ENCODE results near the gene APOL6. TPM values are rescaled to one million over a fixed set of nuclear protein-coding genes. Genes with fewer than 3 reads are reported as not detected.
"Not testable (repeated sequence)": the region's sequence is repeated elsewhere in the genome, so short reads cannot be mapped to it uniquely, and the experiment has no call there.

APOL6 gene
- total RNA-seq, 1 experiment from 2014 or later, result 0.37 TPM

GRCh38 chr22:35621451-35621850 lies 26.8 kb upstream of the APOL6 start:
- H3K27me3 ChIP-seq (ENCODE audit: low read length), result no peaks in the 10 kb centered on the region
- H3K9me2 ChIP-seq (replicated peaks; ENCODE audit: insufficient read depth, low read length), result no peaks in the 10 kb centered on the region
- H4K20me1 ChIP-seq (ENCODE audit: insufficient read depth, low read depth, low read length), result no peaks in the 10 kb centered on the region
- no peaks in the 10 kb centered on the region for H3K79me2 ChIP-seq (ENCODE audit: low read length)
- H3K9me3 ChIP-seq (ENCODE audit: low read length), result no peaks in the 10 kb centered on the region
- no peak overlapping the region for H3K4me2 ChIP-seq (ENCODE audit: low read depth, low read length, poor library complexity, severe bottlenecking)
- DNase-seq, result no peak
- no peak overlapping the region for H3K9ac ChIP-seq (ENCODE audit: low read length)
- no peaks in the 10 kb centered on the region for H3K4me1 ChIP-seq (ENCODE audit: low read length)
- H2AFZ ChIP-seq (ENCODE audit: low read length), result no peak overlapping the region
- H3K36me3 ChIP-seq (ENCODE audit: insufficient read depth, low read length), result no peaks in the 10 kb centered on the region
- H3K27ac ChIP-seq (ENCODE audit: low read length), result no peak overlapping the region
- H3K4me3 ChIP-seq (ENCODE audit: low read length), result no peak overlapping the region

DNA sequence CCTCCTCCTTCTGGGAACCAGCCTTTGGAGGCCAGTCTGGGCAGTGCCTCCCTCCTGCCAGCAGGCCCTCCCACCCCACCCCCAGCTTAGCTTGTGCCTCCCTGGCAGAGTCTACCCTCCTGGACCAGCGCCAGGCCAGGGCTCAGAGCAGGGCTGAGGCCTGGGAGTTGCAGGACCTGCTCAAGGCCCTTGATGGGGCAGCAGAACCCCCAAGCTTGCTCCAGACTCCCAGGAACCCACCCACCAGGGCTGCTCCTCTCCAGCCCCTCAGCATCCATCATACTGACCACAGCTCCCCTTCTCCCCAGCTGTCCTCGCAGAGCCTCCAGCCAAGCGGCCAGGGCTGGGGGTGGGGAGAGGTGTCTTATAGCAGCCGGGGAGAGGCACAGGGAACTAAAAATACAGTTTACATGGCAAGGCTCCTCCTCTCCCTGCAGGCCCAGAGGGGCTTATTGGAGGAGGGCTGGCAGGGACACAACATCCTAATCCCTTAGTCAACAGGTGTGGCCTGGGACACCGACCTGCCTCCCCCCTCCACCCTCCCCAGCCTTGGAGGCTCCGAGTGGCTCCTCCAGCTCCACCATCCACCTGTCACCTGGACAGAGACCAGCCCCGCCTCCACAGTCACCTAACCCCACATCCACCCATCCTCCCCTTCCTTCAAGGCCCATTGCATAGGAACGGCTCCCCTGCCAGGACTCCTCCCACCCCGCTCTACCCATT lies 25.9 kb upstream of the APOL6 start:
- DNase-seq, result no peak
- no peaks in the 10 kb centered on the region for H3K36me3 ChIP-seq (ENCODE audit: insufficient read depth, low read length)
- H2AFZ ChIP-seq (ENCODE audit: low read length), result no peak overlapping the region
- no peak overlapping the region for H3K27ac ChIP-seq (ENCODE audit: low read length)
- no peaks in the 10 kb centered on the region for H3K9me3 ChIP-seq (ENCODE audit: low read length)
- no peaks in the 10 kb centered on the region for H3K79me2 ChIP-seq (ENCODE audit: low read length)
- peaks cover 1% of the 10 kb centered on the region; the same call in 1 of the 2 replicates for H3K4me1 ChIP-seq (ENCODE audit: low read length)
- H3K9me2 ChIP-seq (replicated peaks; ENCODE audit: insufficient read depth, low read length), result no peaks in the 10 kb centered on the region
- no peak overlapping the region for H3K9ac ChIP-seq (ENCODE audit: low read length)
- H3K4me2 ChIP-seq (ENCODE audit: low read depth, low read length, poor library complexity, severe bottlenecking), result no peak overlapping the region
- H3K4me3 ChIP-seq (ENCODE audit: low read length), result no peak overlapping the region
- no peaks in the 10 kb centered on the region for H4K20me1 ChIP-seq (ENCODE audit: insufficient read depth, low read depth, low read length)
- no peaks in the 10 kb centered on the region for H3K27me3 ChIP-seq (ENCODE audit: low read length)

- not testable (repeated sequence) for H3K4me2 ChIP-seq (ENCODE audit: low read depth, low read length, poor library complexity, severe bottlenecking); H2AFZ ChIP-seq (ENCODE audit: low read length); H3K4me3 ChIP-seq (ENCODE audit: low read length); H3K4me1 ChIP-seq (ENCODE audit: low read length); H3K36me3 ChIP-seq (ENCODE audit: insufficient read depth, low read length); H3K27ac ChIP-seq (ENCODE audit: low read length); H3K9me3 ChIP-seq (ENCODE audit: low read length); H3K9me2 ChIP-seq (replicated peaks; ENCODE audit: insufficient read depth, low read length); H4K20me1 ChIP-seq (ENCODE audit: insufficient read depth, low read depth, low read length); H3K9ac ChIP-seq (ENCODE audit: low read length); DNase-seq; H3K79me2 ChIP-seq (ENCODE audit: low read length); H3K27me3 ChIP-seq (ENCODE audit: low read length)
These were observed 24.4 kb upstream of the APOL6 start for GRCh38 chr22:35623885-35624284.

- Histone ChIP-seq H3K9me2 (replicated peaks; ENCODE audit: insufficient read depth, low read length) (no peaks in the 10 kb centered on the region), H3K4me3 (ENCODE audit: low read length) (no peak overlapping the region), H3K4me2 (ENCODE audit: low read depth, low read length, poor library complexity, severe bottlenecking) (no peak overlapping the region), H3K79me2 (ENCODE audit: low read length) (no peaks in the 10 kb centered on the region), H3K4me1 (ENCODE audit: low read length) (peaks cover 5% of the 10 kb centered on the region; the same call in 1 of the 2 replicates), H3K27ac (ENCODE audit: low read length) (no peak overlapping the region), H3K36me3 (ENCODE audit: insufficient read depth, low read length) (no peaks in the 10 kb centered on the region), H3K9ac (ENCODE audit: low read length) (no peak overlapping the region), H2AFZ (ENCODE audit: low read length) (no peak overlapping the region), H4K20me1 (ENCODE audit: insufficient read depth, low read depth, low read length) (no peaks in the 10 kb centered on the region), H3K27me3 (ENCODE audit: low read length) (no peaks in the 10 kb centered on the region), H3K9me3 (ENCODE audit: low read length) (no peaks in the 10 kb centered on the region)
- DNase-seq, result no peak
These were observed 23.7 kb upstream of the APOL6 start for GRCh38 chr22:35624547-35624946.

DNA sequence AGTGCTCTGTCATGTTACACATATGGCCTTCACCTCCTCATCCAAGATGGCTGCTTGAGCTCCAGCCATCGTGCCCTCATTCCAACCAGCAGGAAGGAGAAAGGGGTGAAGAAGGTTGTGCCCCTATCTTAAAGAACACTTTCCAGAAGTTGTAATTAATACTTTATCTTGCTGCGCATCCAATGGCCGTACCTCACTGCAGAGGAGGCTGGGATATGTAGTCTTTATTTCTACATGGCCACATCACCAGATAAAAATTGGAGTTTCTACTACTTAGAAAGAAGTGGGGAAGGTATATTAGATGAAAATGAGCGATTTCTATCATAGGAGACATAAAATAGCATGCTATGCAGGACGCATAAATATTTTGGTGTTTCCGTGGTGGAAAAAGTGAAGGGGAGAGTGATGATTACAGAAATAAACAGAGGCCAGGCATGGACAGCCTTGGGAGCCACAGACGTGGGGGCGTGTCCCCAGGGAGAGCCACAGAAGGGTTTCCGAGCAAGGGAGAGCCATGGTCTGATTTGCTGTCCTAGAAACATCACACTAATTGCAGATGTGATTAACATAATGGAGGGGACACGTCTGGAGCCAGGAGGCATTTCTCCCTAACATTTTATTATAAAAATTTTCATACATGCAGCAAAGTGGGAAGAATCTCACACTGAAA lies 22.3 kb upstream of the APOL6 start:
- no peak for DNase-seq
- no peaks in the 10 kb centered on the region for H3K9me2 ChIP-seq (replicated peaks; ENCODE audit: insufficient read depth, low read length)
- H3K79me2 ChIP-seq (ENCODE audit: low read length), result no peaks in the 10 kb centered on the region
- no peaks in the 10 kb centered on the region for H4K20me1 ChIP-seq (ENCODE audit: insufficient read depth, low read depth, low read length)
- no peak overlapping the region for H3K4me3 ChIP-seq (ENCODE audit: low read length)
- H3K27me3 ChIP-seq (ENCODE audit: low read length), result no peaks in the 10 kb centered on the region
- H3K27ac ChIP-seq (ENCODE audit: low read length), result no peak overlapping the region
- no peaks in the 10 kb centered on the region for H3K36me3 ChIP-seq (ENCODE audit: insufficient read depth, low read length)
- H3K9me3 ChIP-seq (ENCODE audit: low read length), result no peaks in the 10 kb centered on the region
- H3K4me1 ChIP-seq (ENCODE audit: low read length), result peaks cover 5% of the 10 kb centered on the region; the same call in 1 of the 2 replicates
- H3K9ac ChIP-seq (ENCODE audit: low read length), result no peak overlapping the region
- no peak overlapping the region for H2AFZ ChIP-seq (ENCODE audit: low read length)
- H3K4me2 ChIP-seq (ENCODE audit: low read depth, low read length, poor library complexity, severe bottlenecking), result no peak overlapping the region

- Histone ChIP-seq H3K36me3 (ENCODE audit: insufficient read depth, low read length) (no peaks in the 10 kb centered on the region), H3K27ac (ENCODE audit: low read length) (no peak overlapping the region), H3K9me3 (ENCODE audit: low read length) (no peaks in the 10 kb centered on the region), H3K4me1 (ENCODE audit: low read length) (peaks cover 5% of the 10 kb centered on the region; the same call in 1 of the 2 replicates), H2AFZ (ENCODE audit: low read length) (no peak overlapping the region), H3K79me2 (ENCODE audit: low read length) (no peaks in the 10 kb centered on the region), H3K4me3 (ENCODE audit: low read length) (no peak overlapping the region), H3K9ac (ENCODE audit: low read length) (no peak overlapping the region), H3K27me3 (ENCODE audit: low read length) (no peaks in the 10 kb centered on the region), H4K20me1 (ENCODE audit: insufficient read depth, low read depth, low read length) (no peaks in the 10 kb centered on the region), H3K4me2 (ENCODE audit: low read depth, low read length, poor library complexity, severe bottlenecking) (peak overlapping the region; percentile 44), H3K9me2 (replicated peaks; ENCODE audit: insufficient read depth, low read length) (no peaks in the 10 kb centered on the region)
- peak; percentile 60 for DNase-seq
These were observed 20.8 kb upstream of the APOL6 start for GRCh38 chr22:35627267-35628041.

GRCh38 chr22:35628732-35629131 lies 19.5 kb upstream of the APOL6 start:
- Histone ChIP-seq H3K4me2 (ENCODE audit: low read depth, low read length, poor library complexity, severe bottlenecking) (no peak overlapping the region), H3K4me3 (ENCODE audit: low read length) (no peak overlapping the region), H3K79me2 (ENCODE audit: low read length) (no peaks in the 10 kb centered on the region), H3K9ac (ENCODE audit: low read length) (no peak overlapping the region), H2AFZ (ENCODE audit: low read length) (no peak overlapping the region), H3K27me3 (ENCODE audit: low read length) (no peaks in the 10 kb centered on the region), H3K9me3 (ENCODE audit: low read length) (no peaks in the 10 kb centered on the region), H3K27ac (ENCODE audit: low read length) (no peak overlapping the region), H3K4me1 (ENCODE audit: low read length) (peaks cover 5% of the 10 kb centered on the region; the same call in 1 of the 2 replicates), H3K9me2 (replicated peaks; ENCODE audit: insufficient read depth, low read length) (no peaks in the 10 kb centered on the region), H3K36me3 (ENCODE audit: insufficient read depth, low read length) (no peaks in the 10 kb centered on the region), H4K20me1 (ENCODE audit: insufficient read depth, low read depth, low read length) (no peaks in the 10 kb centered on the region)
- DNase-seq, result peak; percentile 40

Data from Karpas-422 (cell line).